Activated CD8-positive, alpha-beta memory T cell treated with anti-CD3 and anti-CD28 coated beads for 4 hours (primary cell): Measurements from ENCODE around the gene RNU5B-1.
A peak's percentile ranks its signal among the peaks of the same experiment; 100 is the strongest.
"Not testable (repeated sequence)": the region's sequence is repeated elsewhere in the genome, so short reads cannot be mapped to it uniquely, and the experiment has no call there.

ENCODE experiments used
- DNase-seq, 2 donors: peaks; one replicate each; pipeline ENCODE4 v3.0.0-alpha.2; 2020; ENCODE audit warnings: low read depth in 2 of 2

RNU5B-1 gene

DNA sequence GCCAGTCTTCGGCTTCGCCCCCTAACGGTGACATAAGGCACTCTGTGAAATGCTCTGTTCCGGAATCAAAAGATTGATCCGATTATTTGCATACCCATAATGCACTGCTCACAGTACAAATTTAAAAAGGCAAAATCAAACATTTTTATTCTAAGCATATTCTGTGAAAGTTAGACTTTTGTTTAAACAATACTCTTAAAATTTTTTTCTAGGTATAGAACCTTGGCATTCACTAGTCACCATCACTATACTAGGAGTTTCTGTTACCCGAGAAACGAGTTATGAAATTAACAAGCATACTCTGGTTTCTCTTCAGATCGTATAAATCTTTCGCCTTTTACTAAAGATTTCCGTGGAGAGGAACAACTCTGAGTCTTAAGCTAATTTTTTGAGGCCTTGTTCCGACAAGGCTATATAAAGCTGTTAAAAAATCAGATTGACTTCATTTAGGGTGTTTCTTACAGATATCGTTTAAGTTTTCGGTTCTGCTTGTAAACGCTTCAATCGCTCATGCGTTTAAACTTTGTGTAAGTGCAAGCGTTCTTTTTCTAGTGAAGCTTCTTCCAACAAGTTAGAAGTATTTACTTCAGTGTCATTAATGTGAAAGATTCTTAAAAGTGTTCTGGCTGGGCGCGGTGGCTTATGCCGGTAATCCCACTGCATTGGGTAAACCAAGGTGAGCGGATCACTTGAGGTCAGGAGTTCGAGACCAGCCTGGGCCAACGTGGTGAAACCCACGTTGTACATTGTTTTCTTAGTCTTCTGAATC is at the start of gene RNU5B-1:
Gene RNU5B-1, plus strand, starts transcription at position 297 of the 769 bp plus-strand sequence.
- DNase-seq: peak; percentile 46 to 59

DNA sequence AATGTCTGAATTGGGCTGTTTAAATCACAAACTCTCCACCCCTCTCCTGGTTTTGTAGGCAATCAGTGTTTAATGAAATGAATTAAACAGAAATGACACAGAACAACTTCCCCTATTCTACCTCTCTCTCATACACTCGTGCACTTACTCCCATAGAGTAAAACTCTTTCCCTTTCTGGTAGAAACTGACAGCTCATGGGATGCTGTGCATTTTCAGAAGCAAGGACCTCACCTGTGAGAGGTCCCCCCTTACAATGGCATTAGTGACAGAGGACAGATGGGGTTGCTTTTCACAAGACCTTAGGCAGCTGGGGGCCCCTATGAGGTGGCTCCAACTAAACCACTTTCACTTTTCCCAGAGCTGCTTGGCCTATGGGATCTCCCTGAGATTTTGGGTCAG is 49.7 kb upstream of the RNU5B-1 start:
- DNase-seq: no peak

DNA sequence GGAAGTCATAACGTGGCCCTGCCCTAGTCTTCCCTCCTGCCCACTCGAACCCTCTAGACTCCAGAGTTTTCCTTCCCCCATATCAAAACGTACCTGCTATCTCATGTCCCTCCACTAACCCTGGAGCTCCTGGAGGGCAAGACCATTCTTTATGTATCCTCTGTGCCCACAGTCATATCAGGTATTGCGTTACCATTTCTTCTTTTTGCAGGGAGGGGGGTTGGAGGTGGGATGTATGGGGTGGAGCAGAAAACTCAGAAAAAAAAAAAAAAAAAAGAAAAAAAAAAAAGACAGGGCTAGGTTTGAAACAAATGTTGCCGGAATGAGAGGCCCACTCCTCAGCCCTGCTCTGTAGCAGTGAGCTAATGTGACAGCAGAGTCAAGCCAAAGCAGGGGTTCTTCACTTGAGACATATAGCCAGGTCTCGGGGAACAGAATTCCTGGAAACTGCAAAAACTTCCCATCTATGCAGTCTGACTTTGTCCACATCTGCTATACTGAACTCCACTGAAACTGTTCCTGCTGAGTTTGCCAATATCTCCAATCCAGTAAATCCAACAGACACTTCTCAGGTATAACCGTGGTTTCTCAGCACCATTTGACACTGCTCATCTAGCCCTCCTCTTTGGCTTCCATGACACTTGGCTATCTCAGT is 48.9 kb upstream of the RNU5B-1 start:
- no peak for DNase-seq

DNA sequence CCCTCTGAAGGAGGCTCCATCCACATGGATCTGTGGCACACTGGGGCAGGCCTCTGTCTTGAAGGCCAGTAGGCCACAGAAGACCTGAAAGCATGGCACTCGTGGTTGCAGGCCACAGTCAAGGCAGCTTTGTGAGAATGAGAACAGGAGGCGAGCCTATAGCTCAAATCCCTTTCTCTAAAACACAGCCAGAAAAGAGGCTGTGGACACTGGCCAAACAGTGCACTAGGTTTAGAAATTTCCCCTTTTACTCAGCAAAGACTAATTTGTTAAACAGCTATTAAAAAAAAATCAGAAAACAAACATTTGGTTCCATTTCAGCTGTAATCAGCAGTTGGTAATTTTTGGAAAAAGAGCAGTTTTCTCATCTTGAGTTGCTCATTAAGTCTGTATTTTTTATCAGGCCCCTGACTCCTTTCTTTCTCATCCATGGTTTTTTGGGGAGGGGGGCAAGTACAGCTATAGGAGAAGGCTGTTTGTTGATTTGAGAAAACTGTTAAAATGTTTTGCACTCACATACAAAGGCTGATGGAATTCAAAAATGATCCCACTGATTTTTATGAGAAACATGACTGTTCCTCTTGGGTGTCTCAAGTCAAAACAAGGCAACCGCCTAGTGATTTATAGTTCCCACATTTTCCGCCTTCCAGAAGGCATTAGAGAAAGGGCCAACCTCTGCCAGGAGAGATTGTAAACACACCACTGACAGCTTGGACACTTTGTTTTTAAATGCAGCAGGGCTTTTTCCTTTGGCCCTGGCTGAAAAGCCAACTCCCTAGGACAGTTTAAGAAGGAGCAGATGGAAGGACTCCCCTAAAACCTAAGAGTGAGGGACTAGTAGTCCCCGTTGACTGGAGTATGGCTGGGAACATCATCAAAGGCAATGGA is 45.9 kb upstream of the RNU5B-1 start:
- no peak for DNase-seq

DNA sequence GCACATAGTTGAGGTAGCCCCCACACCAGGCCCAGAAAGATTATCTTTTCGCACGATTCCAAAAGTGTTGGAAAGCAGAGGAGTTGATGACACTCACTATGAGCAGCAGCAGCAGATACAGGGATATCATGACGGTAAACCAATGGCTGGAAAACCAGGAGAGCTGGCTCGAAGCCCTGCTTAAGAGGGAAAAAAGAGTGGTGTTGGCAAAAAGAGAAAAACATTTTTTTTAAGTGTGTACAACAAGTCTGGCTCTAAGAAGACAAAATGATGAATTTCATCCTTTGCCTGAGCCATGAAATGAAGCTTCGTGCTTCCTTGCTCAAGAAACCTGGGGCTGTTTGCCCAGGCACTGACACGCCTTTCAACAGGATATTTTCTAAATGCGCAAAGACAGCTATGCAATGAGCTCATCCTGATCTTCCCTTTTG is 45.1 kb upstream of the RNU5B-1 start:
- no peak for DNase-seq

DNA sequence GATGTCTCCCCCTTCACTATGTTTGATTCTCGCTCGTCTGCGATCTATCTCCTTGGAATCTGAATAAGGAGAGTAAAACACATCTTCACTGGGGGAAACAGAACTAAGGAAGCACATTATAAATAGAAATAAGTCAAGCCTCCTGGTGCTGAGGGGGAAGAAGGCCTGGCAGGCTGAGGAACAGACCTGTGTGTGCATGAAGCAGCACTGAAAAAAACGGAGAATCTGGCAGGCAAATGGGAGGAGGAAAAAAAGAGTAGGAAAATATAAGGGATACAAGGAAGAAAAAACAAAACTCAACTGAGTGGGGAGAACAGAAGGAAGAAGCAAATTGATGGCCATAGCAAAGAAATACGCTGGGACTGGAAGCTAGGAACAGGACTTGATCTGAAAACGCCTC is 43.5 kb upstream of the RNU5B-1 start:
- no peak for DNase-seq

DNA sequence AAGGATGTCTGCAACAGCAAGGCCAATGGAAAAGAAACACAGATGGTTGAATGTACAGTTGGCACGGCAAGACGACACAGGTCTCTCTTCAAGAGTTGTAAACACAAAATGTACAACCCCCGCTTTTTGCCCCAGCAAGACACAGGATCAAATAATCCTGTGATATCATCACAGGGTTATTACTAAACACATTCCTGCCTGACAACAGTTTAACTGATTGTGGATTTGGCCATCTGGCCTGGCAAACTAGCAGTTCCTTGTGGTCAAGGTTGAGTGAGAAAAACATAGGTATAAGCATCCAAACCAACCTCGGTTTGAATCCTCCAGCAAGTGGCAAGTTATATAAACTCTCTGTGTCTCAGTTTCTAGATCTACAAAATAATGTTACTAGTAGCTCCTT is 41.2 kb upstream of the RNU5B-1 start:
- no peak for DNase-seq

DNA sequence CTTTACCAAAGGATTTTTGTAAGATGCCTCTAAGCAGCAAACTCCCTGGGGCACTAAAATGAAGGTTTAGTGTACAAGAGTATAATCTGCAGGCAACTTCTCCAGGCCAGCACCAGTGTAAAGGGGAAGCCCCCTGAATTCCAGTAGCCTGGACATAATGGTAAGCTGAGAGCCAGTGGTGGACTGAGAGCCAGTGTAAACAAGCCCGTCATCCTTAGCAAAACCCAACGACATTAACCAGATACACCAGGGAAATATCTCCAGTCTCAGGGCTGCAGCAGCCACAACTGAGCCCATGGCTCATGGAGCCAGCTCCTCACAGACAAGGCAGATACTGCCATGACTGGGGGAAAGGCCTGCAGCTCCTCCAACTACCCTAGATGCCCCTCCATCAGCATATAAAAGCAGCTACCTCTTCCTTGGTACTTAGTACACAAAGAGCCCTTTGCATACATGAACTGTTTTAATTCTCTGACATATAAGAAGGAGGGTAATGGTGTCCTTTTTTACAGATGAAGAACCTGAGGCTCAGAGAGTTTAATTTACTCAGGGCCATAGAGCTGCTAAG is 39.5 kb upstream of the RNU5B-1 start:
- no peak for DNase-seq

DNA sequence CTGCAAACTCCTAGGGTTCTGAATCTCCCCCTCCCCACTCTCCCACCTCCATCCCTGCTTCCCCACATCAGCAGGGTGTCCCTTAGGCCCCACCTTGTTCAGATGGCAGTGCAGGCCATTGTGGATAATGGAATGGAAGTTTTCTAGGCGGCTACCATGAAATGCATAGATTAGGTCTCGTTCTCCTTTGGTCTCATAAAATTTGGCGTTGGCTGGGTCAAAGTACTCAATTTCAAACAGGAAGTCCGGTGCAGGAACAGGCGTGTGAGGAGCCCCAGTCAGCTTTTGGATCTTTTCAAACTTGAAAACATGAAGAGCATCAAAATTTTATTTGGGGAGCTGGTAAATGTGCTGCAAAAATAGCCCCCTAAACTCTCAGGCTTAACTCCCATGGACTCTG is 38.0 kb upstream of the RNU5B-1 start:
- DNase-seq: no peak

DNA sequence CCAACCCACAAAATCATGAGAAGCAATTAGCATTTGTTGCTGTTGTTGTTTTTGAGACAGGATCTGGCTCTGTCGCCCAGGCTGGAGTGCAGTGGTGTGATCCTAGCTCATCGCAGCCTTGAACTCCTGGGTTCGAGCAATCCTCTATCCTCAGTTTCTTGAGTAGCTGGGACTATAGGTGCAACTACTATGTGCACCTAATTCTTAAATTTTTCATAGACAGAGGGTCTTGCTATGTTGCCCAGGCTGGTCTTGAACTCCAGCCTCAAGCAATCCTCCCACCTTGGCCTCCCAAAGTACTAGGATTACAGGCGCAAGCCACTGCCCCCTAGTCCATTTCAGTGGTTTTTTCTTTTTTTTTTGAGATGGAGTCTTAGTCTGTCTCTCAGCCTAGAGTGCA is 36.1 kb upstream of the RNU5B-1 start:
- DNase-seq: no peak

DNA sequence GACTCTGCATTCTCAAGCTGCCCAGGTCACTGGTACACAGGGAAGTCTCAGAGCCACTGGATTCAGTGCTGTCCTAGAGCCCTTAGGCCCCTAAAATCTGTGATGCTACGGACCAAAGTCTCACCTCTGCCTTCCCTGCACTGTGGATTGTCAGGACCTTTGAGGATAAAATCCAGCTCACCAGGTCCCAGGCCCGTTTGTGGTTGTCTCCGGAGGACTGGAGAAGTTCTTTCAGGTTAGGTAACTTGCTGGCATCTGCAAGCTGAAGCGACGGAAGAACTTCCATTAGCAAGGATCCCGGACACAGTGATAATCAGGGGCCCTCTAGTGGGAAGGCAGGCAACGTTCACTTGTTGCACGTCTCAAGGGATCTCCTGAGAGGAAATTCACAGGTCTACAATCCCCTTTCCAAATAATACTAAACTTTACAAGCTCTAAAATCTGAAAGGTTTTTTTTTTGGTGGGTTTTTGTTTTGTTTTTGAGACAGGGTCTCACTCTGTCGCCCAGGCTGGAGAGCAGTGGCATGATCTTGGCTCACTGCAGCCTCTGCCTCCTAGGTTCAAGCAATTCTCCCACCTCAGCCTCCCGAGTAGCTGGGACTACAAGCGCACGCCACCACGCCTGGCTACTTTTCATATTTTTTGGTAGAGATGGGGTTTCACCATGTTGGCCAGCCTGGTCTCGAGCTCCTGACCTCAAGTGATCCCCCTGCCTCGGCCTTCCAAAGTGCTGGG is 33.5 kb upstream of the RNU5B-1 start:
- not testable (repeated sequence) for DNase-seq

DNA sequence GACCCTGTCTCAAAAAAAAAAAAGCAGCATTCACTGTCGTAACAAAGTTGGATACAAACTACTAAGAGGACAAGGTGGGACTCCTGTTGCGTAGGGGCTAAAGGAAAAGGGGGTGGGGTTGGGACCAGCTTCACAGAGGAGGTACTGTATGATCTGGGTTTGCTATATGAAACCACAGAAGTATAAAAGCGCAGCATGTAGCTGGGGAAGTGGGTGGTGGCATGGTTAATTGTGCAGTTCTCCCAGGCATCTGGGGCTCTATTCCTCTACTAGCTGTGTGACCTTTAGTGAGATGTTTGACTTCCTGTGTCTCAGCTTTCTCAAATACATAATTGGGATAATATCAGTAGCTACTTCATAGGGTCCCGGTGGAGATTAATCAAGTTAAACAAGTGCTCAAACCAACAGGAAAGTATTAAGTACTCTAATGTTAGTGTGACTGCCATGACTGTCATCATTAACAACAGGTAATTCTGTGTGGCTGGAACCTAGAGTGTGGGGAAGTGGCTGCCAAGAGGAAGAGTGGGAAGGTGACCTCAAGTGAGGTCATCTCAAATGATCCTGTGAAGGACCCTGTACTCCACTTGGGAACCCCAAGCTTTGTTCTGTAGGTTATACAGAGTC is 29.3 kb upstream of the RNU5B-1 start:
- DNase-seq: no peak

DNA sequence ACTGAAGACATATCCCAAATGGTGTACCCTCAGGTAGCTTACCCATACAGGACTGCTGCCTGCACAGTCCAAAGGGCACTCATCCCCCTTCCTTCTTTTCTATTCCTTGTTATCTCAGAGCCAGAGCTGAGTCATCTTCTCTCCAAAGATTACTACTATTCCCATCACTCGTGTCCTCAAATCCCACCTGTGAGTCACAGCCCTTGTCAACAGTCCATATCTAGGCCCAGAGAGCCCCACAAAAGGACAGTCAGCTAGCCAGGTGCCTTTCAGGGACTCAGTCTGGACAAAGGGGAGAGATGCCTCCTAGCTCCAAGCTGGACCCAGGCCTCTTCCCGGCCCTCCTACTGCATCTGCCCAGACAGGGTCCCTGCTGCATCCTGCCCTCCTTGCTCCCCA is 28.8 kb upstream of the RNU5B-1 start:
- no peak for DNase-seq

DNA sequence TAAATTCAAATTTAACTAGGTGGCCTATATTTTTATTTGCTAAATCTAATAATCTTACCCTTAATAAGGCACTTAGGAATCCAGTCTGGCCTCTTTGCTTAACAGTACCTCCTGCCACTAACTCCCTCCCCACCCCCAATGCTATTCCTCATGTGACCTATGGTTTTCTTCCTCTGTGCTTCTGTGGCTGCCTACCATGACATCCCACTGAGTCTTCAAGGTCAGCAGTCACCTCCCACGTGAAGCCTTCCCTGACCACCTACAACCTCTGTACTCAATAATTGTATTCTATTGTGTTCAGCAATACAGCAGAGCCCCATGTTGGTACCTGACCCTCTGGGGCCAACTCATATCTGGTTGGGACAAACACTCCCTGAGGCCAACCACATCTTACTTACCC is 27.5 kb upstream of the RNU5B-1 start:
- no peak for DNase-seq

DNA sequence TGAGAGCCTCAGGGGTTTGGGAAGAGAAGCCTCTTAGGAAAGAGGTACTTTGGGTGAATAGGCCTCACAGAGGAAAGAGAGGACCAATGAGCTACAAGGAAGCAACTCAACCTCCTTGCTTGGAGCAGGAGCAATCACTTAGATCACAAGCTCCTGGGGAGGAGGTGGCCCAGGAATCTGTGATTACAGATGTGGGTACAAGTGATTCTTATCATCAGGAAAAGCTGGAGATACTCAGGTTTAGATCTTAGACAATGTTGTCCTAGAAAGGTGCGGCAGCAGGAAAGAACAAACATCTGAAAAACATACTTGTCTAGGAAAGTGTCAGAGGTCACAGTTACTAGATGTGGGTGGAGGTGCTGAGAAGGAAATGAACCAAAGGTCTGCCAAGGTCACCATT is 26.0 kb upstream of the RNU5B-1 start:
- DNase-seq: no peak

DNA sequence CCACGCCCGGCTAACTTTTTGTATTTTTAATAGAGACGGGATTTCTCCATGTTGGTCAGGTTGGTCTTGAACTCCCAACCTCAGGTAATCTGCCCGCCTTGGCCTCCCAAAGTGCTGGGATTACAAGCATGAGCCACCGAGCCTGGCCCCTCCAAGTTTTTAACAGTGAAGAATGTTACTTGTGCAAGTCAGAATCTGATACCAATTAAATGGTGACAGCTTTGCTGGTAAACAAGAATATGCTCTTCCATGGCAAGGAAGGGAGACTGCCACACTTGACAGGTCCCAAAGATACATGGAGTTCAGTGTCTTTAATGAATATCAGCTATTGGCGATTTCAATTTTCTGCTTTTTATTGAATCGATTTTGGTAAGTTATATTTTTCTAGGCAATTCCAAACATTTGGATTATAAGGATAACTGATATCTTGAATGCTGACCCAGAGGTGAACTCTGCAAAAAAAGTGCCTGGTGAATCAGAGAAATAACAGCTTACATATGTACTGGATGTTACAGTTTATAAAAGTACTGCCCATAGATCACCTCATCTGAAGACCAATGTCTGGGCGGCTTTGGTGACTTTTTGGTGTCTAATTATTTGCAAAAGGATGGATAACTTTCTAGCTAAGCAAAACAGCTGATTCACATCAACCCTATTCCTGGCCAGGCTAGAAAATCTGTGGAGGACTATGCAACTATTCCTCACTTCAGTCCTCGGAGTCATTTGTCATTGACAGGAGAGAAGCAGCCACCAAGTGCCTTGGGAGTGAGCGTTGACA is 19.0 kb upstream of the RNU5B-1 start:
- DNase-seq: no peak

DNA sequence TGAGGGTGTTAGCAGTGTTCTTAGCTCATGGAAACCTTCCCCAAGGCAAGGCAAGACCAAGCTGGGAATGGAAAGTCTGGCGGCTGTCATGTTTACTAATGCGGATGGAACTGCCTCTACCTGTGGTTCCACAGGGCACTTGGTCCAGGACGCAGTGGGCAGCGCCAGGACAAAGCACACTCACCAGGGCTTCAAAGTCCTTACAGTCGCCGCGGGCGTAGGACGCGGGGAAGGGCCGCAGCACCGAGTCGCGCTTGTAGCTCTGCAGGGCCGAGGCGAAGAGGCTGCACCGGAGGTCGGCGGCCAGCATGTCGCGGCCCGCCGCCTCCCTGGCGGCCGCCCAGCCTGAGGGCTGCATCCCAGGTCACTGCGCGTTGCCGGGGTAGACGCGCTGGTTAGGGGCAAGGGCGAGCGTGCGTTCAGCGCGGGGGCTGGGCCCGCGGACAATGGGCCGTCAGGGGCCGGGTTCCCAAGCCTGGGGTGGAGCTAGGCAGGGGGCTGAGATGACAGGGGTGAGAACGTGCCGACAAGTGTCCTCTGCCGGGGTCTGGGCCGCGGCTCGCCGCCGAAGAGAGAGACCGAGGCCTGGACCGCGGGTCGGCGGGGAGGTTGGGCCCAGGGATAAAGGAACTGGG is 18.3 kb upstream of the RNU5B-1 start:
- DNase-seq: no peak

DNA sequence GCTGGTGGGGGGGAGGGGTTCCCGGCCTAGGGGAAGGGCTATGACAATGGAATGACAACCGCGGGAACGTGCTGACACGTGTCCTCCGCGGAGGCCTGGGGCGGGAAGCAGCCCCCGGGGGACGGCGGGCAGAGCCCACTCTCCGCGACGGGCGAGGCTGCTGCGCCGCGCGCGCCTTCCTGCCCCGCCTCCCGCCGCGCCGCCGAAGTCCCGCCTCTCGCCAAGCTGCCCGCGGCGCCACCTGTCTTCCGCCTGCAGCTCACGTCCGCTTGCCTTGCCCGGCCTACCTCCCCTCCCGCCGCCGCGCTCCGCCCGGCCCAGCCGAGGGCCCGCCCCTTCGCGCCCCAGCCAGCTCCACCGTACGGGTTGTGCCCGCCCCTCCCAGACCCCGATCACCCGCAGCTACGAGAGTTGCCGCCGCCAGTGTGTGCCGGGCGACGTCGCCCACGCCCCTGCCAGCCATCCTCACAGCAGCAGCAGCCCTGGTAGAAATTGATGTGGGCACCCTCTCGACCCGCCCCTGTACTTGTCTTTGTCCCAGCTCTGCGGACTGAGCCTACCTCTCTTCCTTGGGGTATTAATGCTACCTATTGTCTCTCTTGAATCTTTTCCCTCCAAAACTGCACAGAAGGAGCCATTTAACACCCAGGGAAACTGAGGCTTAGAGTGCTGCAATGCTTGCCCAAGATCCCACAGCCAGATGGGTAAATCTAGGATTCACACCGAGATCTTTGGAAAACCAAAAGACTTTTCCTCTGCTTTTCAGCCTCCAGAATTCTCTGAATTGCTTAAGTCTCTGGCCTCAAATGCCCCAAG is 17.6 kb upstream of the RNU5B-1 start, which contains the start of gene PARP16:
Gene PARP16, minus strand, starts transcription at position 180 of the 816 bp plus-strand sequence. CDS start 457 bp downstream, outside the sequence.
- peak; percentile 82 to 83 for DNase-seq

DNA sequence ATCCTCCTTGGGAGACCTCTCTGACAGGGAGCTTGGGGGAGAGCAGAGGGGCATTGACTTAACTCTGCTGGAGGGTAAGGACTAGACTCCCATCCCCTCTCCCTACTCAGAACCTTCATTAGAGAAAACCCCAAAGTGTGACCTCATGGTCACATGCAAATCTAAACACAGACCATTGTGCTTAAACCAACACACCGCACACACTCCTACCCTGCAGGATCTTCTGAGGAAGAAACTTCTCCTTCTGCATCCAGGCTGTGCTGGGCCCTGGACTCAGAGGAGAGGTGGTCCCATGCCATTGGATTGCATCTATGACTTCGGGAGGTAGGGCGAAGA is 17.0 kb upstream of the RNU5B-1 start:
- no peak for DNase-seq
